ENCODE results near the gene KIAA1191.

KIAA1191 gene

GRCh38 chr5:176352116-176352878 lies 9.3 kb downstream of the KIAA1191 start:
- Histone ChIP-seq H3K4me1 (ENCODE audit: control insufficient read depth, insufficient read depth, low read length) (no peaks in the 10 kb centered on the region), H3K27ac (ENCODE audit: low read depth, low read length) (no peak overlapping the region), H3K9ac (ENCODE audit: low read length) (no peak overlapping the region), H3K36me3 (ENCODE audit: control insufficient read depth, insufficient read depth, low read length) (peaks cover 43% of the 10 kb centered on the region), H3K4me3 (ENCODE audit: low read length) (no peak overlapping the region), H3K27me3 (ENCODE audit: control insufficient read depth, insufficient read depth, low read length) (no peaks in the 10 kb centered on the region)

GRCh38 chr5:176350416-176350815 lies 11.1 kb downstream of the KIAA1191 start:
- peaks cover 48% of the 10 kb centered on the region for H3K36me3 ChIP-seq (ENCODE audit: control insufficient read depth, insufficient read depth, low read length)
- no peak overlapping the region for H3K9ac ChIP-seq (ENCODE audit: low read length)
- H3K4me3 ChIP-seq (ENCODE audit: low read length), result no peak overlapping the region
- no peak overlapping the region for H3K27ac ChIP-seq (ENCODE audit: low read depth, low read length)
- no peaks in the 10 kb centered on the region for H3K4me1 ChIP-seq (ENCODE audit: control insufficient read depth, insufficient read depth, low read length)
- H3K27me3 ChIP-seq (ENCODE audit: control insufficient read depth, insufficient read depth, low read length), result no peaks in the 10 kb centered on the region

- Histone ChIP-seq H3K4me1 (ENCODE audit: control insufficient read depth, insufficient read depth, low read length) (no peaks in the 10 kb centered on the region), H3K27ac (ENCODE audit: low read depth, low read length) (no peak overlapping the region), H3K27me3 (ENCODE audit: control insufficient read depth, insufficient read depth, low read length) (no peaks in the 10 kb centered on the region), H3K36me3 (ENCODE audit: control insufficient read depth, insufficient read depth, low read length) (peaks cover 13% of the 10 kb centered on the region), H3K4me3 (ENCODE audit: low read length) (no peak overlapping the region), H3K9ac (ENCODE audit: low read length) (no peak overlapping the region)
Measured at GRCh38 chr5:176342766-176343458, 18.7 kb downstream of the KIAA1191 start.

- no peak overlapping the region for H3K27ac ChIP-seq (ENCODE audit: low read depth, low read length)
- H3K4me1 ChIP-seq (ENCODE audit: control insufficient read depth, insufficient read depth, low read length), result no peaks in the 10 kb centered on the region
- H3K9ac ChIP-seq (ENCODE audit: low read length), result no peak overlapping the region
- peaks cover 8% of the 10 kb centered on the region for H3K36me3 ChIP-seq (ENCODE audit: control insufficient read depth, insufficient read depth, low read length)
- no peak overlapping the region for H3K4me3 ChIP-seq (ENCODE audit: low read length)
- no peaks in the 10 kb centered on the region for H3K27me3 ChIP-seq (ENCODE audit: control insufficient read depth, insufficient read depth, low read length)
Measured at GRCh38 chr5:176342158-176342483, 19.4 kb downstream of the KIAA1191 start.

- Histone ChIP-seq H3K27me3 (ENCODE audit: control insufficient read depth, insufficient read depth, low read length) (no peaks in the 10 kb centered on the region), H3K9ac (ENCODE audit: low read length) (no peak overlapping the region), H3K4me3 (ENCODE audit: low read length) (no peak overlapping the region), H3K4me1 (ENCODE audit: control insufficient read depth, insufficient read depth, low read length) (no peaks in the 10 kb centered on the region), H3K36me3 (ENCODE audit: control insufficient read depth, insufficient read depth, low read length) (peaks cover 5% of the 10 kb centered on the region), H3K27ac (ENCODE audit: low read depth, low read length) (no peak overlapping the region)
Measured at GRCh38 chr5:176341325-176342157, 20.0 kb downstream of the KIAA1191 start.

- Histone ChIP-seq H3K4me3 (ENCODE audit: low read length) (no peak overlapping the region), H3K36me3 (ENCODE audit: control insufficient read depth, insufficient read depth, low read length) (no peaks in the 10 kb centered on the region), H3K9ac (ENCODE audit: low read length) (no peak overlapping the region), H3K4me1 (ENCODE audit: control insufficient read depth, insufficient read depth, low read length) (no peaks in the 10 kb centered on the region), H3K27ac (ENCODE audit: low read depth, low read length) (no peak overlapping the region), H3K27me3 (ENCODE audit: control insufficient read depth, insufficient read depth, low read length) (no peaks in the 10 kb centered on the region)
Measured at GRCh38 chr5:176339304-176339703, 22.3 kb downstream of the KIAA1191 start.

GRCh38 chr5:176337913-176338312 lies 23.7 kb downstream of the KIAA1191 start:
- Histone ChIP-seq H3K4me1 (ENCODE audit: control insufficient read depth, insufficient read depth, low read length) (no peaks in the 10 kb centered on the region), H3K36me3 (ENCODE audit: control insufficient read depth, insufficient read depth, low read length) (no peaks in the 10 kb centered on the region), H3K27me3 (ENCODE audit: control insufficient read depth, insufficient read depth, low read length) (no peaks in the 10 kb centered on the region), H3K27ac (ENCODE audit: low read depth, low read length) (no peak overlapping the region), H3K4me3 (ENCODE audit: low read length) (no peak overlapping the region), H3K9ac (ENCODE audit: low read length) (no peak overlapping the region)

- H3K9ac ChIP-seq (ENCODE audit: low read length), result no peak overlapping the region
- H3K4me3 ChIP-seq (ENCODE audit: low read length), result no peak overlapping the region
- H3K36me3 ChIP-seq (ENCODE audit: control insufficient read depth, insufficient read depth, low read length), result no peaks in the 10 kb centered on the region
- no peaks in the 10 kb centered on the region for H3K4me1 ChIP-seq (ENCODE audit: control insufficient read depth, insufficient read depth, low read length)
- no peak overlapping the region for H3K27ac ChIP-seq (ENCODE audit: low read depth, low read length)
- no peaks in the 10 kb centered on the region for H3K27me3 ChIP-seq (ENCODE audit: control insufficient read depth, insufficient read depth, low read length)
Measured at GRCh38 chr5:176334031-176334770, 27.4 kb downstream of the KIAA1191 start.

- Histone ChIP-seq H3K36me3 (ENCODE audit: control insufficient read depth, insufficient read depth, low read length) (peaks cover 6% of the 10 kb centered on the region), H3K27ac (ENCODE audit: low read depth, low read length) (no peak overlapping the region), H3K4me1 (ENCODE audit: control insufficient read depth, insufficient read depth, low read length) (no peaks in the 10 kb centered on the region), H3K4me3 (ENCODE audit: low read length) (no peak overlapping the region), H3K27me3 (ENCODE audit: control insufficient read depth, insufficient read depth, low read length) (no peaks in the 10 kb centered on the region), H3K9ac (ENCODE audit: low read length) (no peak overlapping the region)
Measured at GRCh38 chr5:176320577-176320976, 41.0 kb downstream of the KIAA1191 start.

GRCh38 chr5:176319827-176320554 lies 41.6 kb downstream of the KIAA1191 start:
- Histone ChIP-seq H3K36me3 (ENCODE audit: control insufficient read depth, insufficient read depth, low read length) (peaks cover 6% of the 10 kb centered on the region), H3K27me3 (ENCODE audit: control insufficient read depth, insufficient read depth, low read length) (no peaks in the 10 kb centered on the region), H3K4me1 (ENCODE audit: control insufficient read depth, insufficient read depth, low read length) (no peaks in the 10 kb centered on the region), H3K27ac (ENCODE audit: low read depth, low read length) (no peak overlapping the region), H3K4me3 (ENCODE audit: low read length) (no peak overlapping the region), H3K9ac (ENCODE audit: low read length) (no peak overlapping the region)

GRCh38 chr5:176317534-176318374 lies 43.8 kb downstream of the KIAA1191 start:
- no peak overlapping the region for H3K4me3 ChIP-seq (ENCODE audit: low read length)
- H3K27me3 ChIP-seq (ENCODE audit: control insufficient read depth, insufficient read depth, low read length), result no peaks in the 10 kb centered on the region
- no peak overlapping the region for H3K9ac ChIP-seq (ENCODE audit: low read length)
- no peak overlapping the region for H3K27ac ChIP-seq (ENCODE audit: low read depth, low read length)
- H3K36me3 ChIP-seq (ENCODE audit: control insufficient read depth, insufficient read depth, low read length), result peaks cover 2% of the 10 kb centered on the region
- no peaks in the 10 kb centered on the region for H3K4me1 ChIP-seq (ENCODE audit: control insufficient read depth, insufficient read depth, low read length)
